Measurements from ENCODE around the gene MPPED1.

Gene MPPED1

GRCh38 chr22:43473031-43473430 is 61.2 kb downstream of the MPPED1 start:
- in situ Hi-C loops (cut with HindIII; ENCODE audit: low sequenced_read_pairs), result no loop called here

- in situ Hi-C loops (cut with HindIII; ENCODE audit: low sequenced_read_pairs), result no loop called here
These were observed 61.6 kb downstream of the MPPED1 start for GRCh38 chr22:43473441-43473840.

- in situ Hi-C loops (cut with HindIII; ENCODE audit: low sequenced_read_pairs), result no loop called here
These were observed 62.6 kb downstream of the MPPED1 start for GRCh38 chr22:43474161-43475101.

- in situ Hi-C loops (cut with HindIII; ENCODE audit: low sequenced_read_pairs), result no loop called here
These were observed 63.8 kb downstream of the MPPED1 start for GRCh38 chr22:43475549-43476076.

- in situ Hi-C loops (cut with HindIII; ENCODE audit: low sequenced_read_pairs), result no loop called here
These were observed 64.5 kb downstream of the MPPED1 start for GRCh38 chr22:43476341-43476740.

GRCh38 chr22:43476751-43477725 is 65.2 kb downstream of the MPPED1 start:
- in situ Hi-C loops (cut with HindIII; ENCODE audit: low sequenced_read_pairs), result no loop called here

- in situ Hi-C loops (cut with HindIII; ENCODE audit: low sequenced_read_pairs), result no loop called here
These were observed 66.2 kb downstream of the MPPED1 start for GRCh38 chr22:43477966-43478365.

- in situ Hi-C loops (cut with HindIII; ENCODE audit: low sequenced_read_pairs), result no loop called here
These were observed 66.9 kb downstream of the MPPED1 start for GRCh38 chr22:43478621-43479300.

GRCh38 chr22:43479301-43479950 is 67.6 kb downstream of the MPPED1 start:
- in situ Hi-C loops (cut with HindIII; ENCODE audit: low sequenced_read_pairs), result no loop called here

- in situ Hi-C loops (cut with HindIII; ENCODE audit: low sequenced_read_pairs), result no loop called here
These were observed 68.1 kb downstream of the MPPED1 start for GRCh38 chr22:43479962-43480361.

- in situ Hi-C loops (cut with HindIII; ENCODE audit: low sequenced_read_pairs), result no loop called here
These were observed 69.9 kb downstream of the MPPED1 start for GRCh38 chr22:43481568-43482317.

GRCh38 chr22:43482318-43482625 is 70.5 kb downstream of the MPPED1 start:
- in situ Hi-C loops (cut with HindIII; ENCODE audit: low sequenced_read_pairs), result no loop called here

GRCh38 chr22:43483266-43483665 is 71.5 kb downstream of the MPPED1 start:
- in situ Hi-C loops (cut with HindIII; ENCODE audit: low sequenced_read_pairs), result no loop called here

GRCh38 chr22:43483669-43484068 is 71.9 kb downstream of the MPPED1 start:
- in situ Hi-C loops (cut with HindIII; ENCODE audit: low sequenced_read_pairs), result no loop called here

GRCh38 chr22:43484227-43484626 is 72.4 kb downstream of the MPPED1 start:
- in situ Hi-C loops (cut with HindIII; ENCODE audit: low sequenced_read_pairs), result no loop called here

GRCh38 chr22:43485502-43486089 is 73.8 kb downstream of the MPPED1 start:
- in situ Hi-C loops (cut with HindIII; ENCODE audit: low sequenced_read_pairs), result no loop called here

- in situ Hi-C loops (cut with HindIII; ENCODE audit: low sequenced_read_pairs), result no loop called here
These were observed 75.7 kb downstream of the MPPED1 start for GRCh38 chr22:43487311-43488030.

- in situ Hi-C loops (cut with HindIII; ENCODE audit: low sequenced_read_pairs), result no loop called here
These were observed 76.4 kb downstream of the MPPED1 start for GRCh38 chr22:43488031-43488866.
